HK-2 (cell line): Measurements from ENCODE around the gene PLPPR1.

Source experiments
- DNase-seq: peaks from one replicate; pipeline ENCODE4 v3.0.0-alpha.2; 2018; ENCODE audit not compliant: unreplicated experiment

PLPPR1 gene

GRCh38 chr9:101209670-101210069, 181.1 kb downstream of the PLPPR1 start:
- DNase-seq = no peak

GRCh38 chr9:101212661-101213060, 184.1 kb downstream of the PLPPR1 start:
- DNase-seq = no peak

GRCh38 chr9:101219030-101219429, 190.5 kb downstream of the PLPPR1 start:
- DNase-seq = no peak

GRCh38 chr9:101220341-101220740, 191.8 kb downstream of the PLPPR1 start:
- no peak for DNase-seq

GRCh38 chr9:101225271-101225670, 196.7 kb downstream of the PLPPR1 start:
- DNase-seq = no peak

GRCh38 chr9:101226161-101226560, 197.6 kb downstream of the PLPPR1 start:
- no peak for DNase-seq

- no peak for DNase-seq
Observed at GRCh38 chr9:101226803-101227202, 198.3 kb downstream of the PLPPR1 start.

- no peak for DNase-seq
Observed at GRCh38 chr9:101229606-101230005, 201.1 kb downstream of the PLPPR1 start.

GRCh38 chr9:101232405-101232977, 204.0 kb downstream of the PLPPR1 start:
- no peak for DNase-seq

GRCh38 chr9:101235105-101235866, 206.8 kb downstream of the PLPPR1 start:
- no peak for DNase-seq

GRCh38 chr9:101242651-101243050, 214.1 kb downstream of the PLPPR1 start:
- no peak for DNase-seq

GRCh38 chr9:101246691-101247090, 218.2 kb downstream of the PLPPR1 start:
- no peak for DNase-seq

- DNase-seq = no peak
Observed at GRCh38 chr9:101247297-101247696, 218.8 kb downstream of the PLPPR1 start.

GRCh38 chr9:101254733-101255433, 226.4 kb downstream of the PLPPR1 start:
- DNase-seq = no peak

- no peak for DNase-seq
Observed at GRCh38 chr9:101264727-101265126, 236.2 kb downstream of the PLPPR1 start.

- DNase-seq = no peak
Observed at GRCh38 chr9:101265261-101265660, 236.7 kb downstream of the PLPPR1 start.

- DNase-seq = no peak
Observed at GRCh38 chr9:101268426-101268825, 239.9 kb downstream of the PLPPR1 start.

- DNase-seq = no peak
Observed at GRCh38 chr9:101269591-101270283, 241.2 kb downstream of the PLPPR1 start.

GRCh38 chr9:101270302-101270701, 241.8 kb downstream of the PLPPR1 start:
- no peak for DNase-seq

- no peak for DNase-seq
Observed at GRCh38 chr9:101271102-101271501, 242.6 kb downstream of the PLPPR1 start.

- DNase-seq = no peak
Observed at GRCh38 chr9:101274971-101275768, 246.6 kb downstream of the PLPPR1 start.
